ENCODE results near the gene RBM47.

The RBM47 gene

DNA sequence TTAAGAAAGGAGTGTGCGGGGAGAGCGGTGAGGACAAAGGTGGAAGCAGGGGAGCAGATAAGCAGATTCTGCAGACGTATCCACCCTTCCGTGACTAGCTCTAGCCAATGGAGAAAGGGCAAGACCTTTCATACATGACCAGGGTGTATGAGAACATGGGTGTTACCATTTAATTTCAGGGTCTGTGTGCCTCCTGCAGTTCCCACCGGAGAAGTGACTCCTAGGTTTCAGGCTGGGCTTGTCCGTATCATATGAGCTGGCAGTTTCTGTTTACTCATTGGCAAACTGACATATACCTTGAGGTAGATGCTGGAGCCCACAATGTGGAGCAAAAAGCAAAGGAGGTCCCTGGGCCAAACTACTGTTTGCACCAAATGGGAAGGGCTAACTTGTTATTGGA lies 6.8 kb downstream of the RBM47 start:
- Histone ChIP-seq H3K9me3 (no peaks in the 10 kb centered on the region), H3K4me1 (ENCODE audit: control insufficient read depth in 1 of 2, insufficient read depth in 1 of 2, low read depth in 1 of 2, low read length in 1 of 2) (peaks cover 79 to 83% of the 10 kb centered on the region in 2 experiments), H3K27me3 (no peaks in the 10 kb centered on the region), H3K27ac (peak overlapping the region; percentile 90), H3K4me3 (ENCODE audit: low read depth in 1 of 2, low read length in 1 of 2) (peak overlapping the region in 1 of 2 experiments; percentile 44), H3K36me3 (peaks cover 21% of the 10 kb centered on the region)
- TF ChIP-seq, protein P1, sequence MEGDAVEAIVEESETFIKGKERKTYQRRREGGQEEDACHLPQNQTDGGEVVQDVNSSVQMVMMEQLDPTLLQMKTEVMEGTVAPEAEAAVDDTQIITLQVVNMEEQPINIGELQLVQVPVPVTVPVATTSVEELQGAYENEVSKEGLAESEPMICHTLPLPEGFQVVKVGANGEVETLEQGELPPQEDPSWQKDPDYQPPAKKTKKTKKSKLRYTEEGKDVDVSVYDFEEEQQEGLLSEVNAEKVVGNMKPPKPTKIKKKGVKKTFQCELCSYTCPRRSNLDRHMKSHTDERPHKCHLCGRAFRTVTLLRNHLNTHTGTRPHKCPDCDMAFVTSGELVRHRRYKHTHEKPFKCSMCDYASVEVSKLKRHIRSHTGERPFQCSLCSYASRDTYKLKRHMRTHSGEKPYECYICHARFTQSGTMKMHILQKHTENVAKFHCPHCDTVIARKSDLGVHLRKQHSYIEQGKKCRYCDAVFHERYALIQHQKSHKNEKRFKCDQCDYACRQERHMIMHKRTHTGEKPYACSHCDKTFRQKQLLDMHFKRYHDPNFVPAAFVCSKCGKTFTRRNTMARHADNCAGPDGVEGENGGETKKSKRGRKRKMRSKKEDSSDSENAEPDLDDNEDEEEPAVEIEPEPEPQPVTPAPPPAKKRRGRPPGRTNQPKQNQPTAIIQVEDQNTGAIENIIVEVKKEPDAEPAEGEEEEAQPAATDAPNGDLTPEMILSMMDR (IDR thresholded peaks at IDR 0.05), result no peak

DNA sequence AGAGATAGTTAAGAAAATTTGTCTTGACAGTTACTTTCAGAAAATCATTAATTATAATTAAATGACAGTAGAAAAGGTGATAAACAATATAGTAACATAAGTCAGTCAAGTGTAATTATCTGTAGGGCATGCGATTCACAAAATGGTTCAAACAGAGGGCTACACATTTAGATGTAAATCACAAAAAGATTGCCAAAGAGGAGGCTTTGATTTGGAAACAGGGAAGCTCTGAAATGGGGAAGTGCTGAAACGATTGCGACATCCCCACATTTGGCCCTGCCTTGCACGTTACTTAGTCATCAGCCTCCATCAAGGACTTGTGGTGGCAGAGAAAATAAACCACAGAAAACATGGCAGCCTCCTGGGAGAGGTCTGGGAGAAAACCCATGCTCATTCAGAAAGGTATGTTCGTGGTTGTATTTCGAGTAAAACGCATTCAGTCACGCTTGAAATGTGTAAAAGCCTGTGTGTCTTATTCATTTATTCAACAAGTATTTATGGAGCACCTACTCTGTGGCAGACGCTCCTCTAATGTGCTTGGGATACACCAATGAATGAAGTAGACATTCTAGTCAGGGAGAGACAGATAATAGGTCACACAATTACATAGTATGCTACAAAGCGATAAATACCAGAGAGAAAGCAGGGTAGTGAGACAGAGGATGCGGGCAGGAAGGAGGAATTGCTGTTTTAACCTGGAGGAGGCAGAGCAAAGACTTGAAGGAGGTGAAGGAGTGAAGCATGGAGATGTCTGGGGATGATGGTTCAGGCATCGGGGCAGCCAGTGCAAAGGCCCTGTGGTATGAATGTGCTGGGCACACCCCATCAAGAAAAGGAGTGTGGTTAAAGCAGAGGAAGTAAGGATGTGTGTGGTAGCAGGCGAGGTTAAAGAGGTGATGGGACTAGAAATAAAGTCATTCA lies 7.8 kb downstream of the RBM47 start:
- peak overlapping the region; percentile 90 for H3K27ac ChIP-seq
- H3K4me1 ChIP-seq (ENCODE audit: control insufficient read depth in 1 of 2, insufficient read depth in 1 of 2, low read depth in 1 of 2, low read length in 1 of 2), result peaks cover 72 to 76% of the 10 kb centered on the region in 2 experiments
- H3K27me3 ChIP-seq, result no peaks in the 10 kb centered on the region
- peak overlapping the region; percentile 44 to 48 for H3K4me3 ChIP-seq (ENCODE audit: low read depth in 1 of 2, low read length in 1 of 2)
- TF ChIP-seq, protein P1 (IDR thresholded peaks at IDR 0.05), result peak; percentile 26
- no peaks in the 10 kb centered on the region for H3K9me3 ChIP-seq
- H3K36me3 ChIP-seq, result peaks cover 20% of the 10 kb centered on the region

DNA sequence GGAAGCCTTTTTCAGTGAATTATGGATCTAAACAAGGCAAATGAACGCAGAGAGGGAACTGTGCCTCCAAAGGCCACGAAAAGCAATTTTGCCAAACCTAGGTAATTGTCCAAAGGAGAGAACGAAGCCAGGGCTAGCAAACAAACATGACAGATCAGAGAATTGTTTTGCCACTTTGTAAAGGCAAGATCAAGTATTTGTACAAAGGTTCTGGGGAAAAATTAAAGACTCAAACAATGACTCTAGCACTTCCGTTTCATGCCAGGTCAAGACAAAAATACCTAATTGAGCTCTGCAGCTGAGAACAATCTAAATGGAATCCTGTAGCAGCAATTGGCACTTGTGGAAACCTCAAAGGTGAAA lies 8.5 kb downstream of the RBM47 start:
- H3K27ac ChIP-seq, result peak overlapping the region; percentile 90
- peaks cover 14% of the 10 kb centered on the region for H3K36me3 ChIP-seq
- H3K9me3 ChIP-seq, result no peaks in the 10 kb centered on the region
- TF ChIP-seq, protein P1 (IDR thresholded peaks at IDR 0.05), result no peak
- no peaks in the 10 kb centered on the region for H3K27me3 ChIP-seq
- H3K4me1 ChIP-seq (ENCODE audit: control insufficient read depth in 1 of 2, insufficient read depth in 1 of 2, low read depth in 1 of 2, low read length in 1 of 2), result peaks cover 65 to 69% of the 10 kb centered on the region in 2 experiments
- peak overlapping the region; percentile 44 to 48 for H3K4me3 ChIP-seq (ENCODE audit: low read depth in 1 of 2, low read length in 1 of 2)

DNA sequence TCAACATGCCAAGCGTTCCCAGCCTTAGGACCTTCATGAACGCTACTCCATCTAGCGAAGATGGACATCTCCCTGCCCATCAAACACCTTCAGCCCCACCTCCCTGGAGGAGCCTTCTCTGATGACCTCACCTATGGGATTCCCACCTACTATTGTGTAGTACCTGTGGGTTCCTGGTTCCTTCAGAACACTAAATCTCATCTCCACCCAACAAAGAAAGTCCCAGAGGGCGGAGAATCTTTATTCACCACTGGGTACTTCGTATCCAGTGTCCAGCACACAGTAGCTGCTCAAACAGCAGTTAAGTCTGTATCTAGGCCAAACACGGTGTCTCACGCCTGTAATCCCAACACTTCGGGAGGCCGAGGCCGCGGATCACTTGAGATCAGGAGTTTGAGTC lies 10.1 kb downstream of the RBM47 start:
- Histone ChIP-seq H3K27ac (peak overlapping the region; percentile 55), H3K4me3 (ENCODE audit: low read depth in 1 of 2, low read length in 1 of 2) (no peak overlapping the region)
- TF ChIP-seq, protein P1 (IDR thresholded peaks at IDR 0.05), result no peak

DNA sequence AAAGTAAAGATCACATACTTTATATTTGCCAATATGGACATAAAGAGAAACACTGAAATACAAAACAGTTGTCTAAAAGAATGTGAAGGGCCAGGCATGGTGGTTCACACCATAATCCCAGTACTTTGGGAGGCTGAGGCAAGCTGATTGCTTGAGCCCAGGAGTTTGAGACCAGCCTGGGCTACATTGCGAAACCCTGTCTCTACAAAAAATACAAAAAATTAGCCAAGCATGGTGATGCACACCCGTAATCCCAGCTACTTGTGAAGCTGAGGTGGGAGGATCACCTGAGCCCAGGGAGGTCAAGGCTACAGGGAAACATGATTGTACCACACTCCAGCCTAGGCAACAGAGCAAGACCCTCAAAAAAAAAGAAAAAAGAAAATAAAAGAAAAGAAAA lies 11.8 kb downstream of the RBM47 start:
- peaks cover 43 to 54% of the 10 kb centered on the region in 2 experiments for H3K4me1 ChIP-seq (ENCODE audit: control insufficient read depth in 1 of 2, insufficient read depth in 1 of 2, low read depth in 1 of 2, low read length in 1 of 2)
- H3K4me3 ChIP-seq (ENCODE audit: low read depth in 1 of 2, low read length in 1 of 2), result no peak overlapping the region
- peak overlapping the region; percentile 30 for H3K27ac ChIP-seq
- TF ChIP-seq, protein P1 (IDR thresholded peaks at IDR 0.05), result no peak
- H3K9me3 ChIP-seq, result no peaks in the 10 kb centered on the region
- H3K27me3 ChIP-seq, result no peaks in the 10 kb centered on the region
- H3K36me3 ChIP-seq, result no peaks in the 10 kb centered on the region

More for the DNA sequence above, 10.1 kb downstream of the RBM47 start:
- Histone ChIP-seq H3K4me1 (ENCODE audit: control insufficient read depth in 1 of 2, insufficient read depth in 1 of 2, low read depth in 1 of 2, low read length in 1 of 2) (peaks cover 53 to 56% of the 10 kb centered on the region in 2 experiments), H3K9me3 (no peaks in the 10 kb centered on the region), H3K36me3 (no peaks in the 10 kb centered on the region), H3K27me3 (no peaks in the 10 kb centered on the region)
